Measurements from ENCODE around the gene UNC13B. TPM values are rescaled to one million over a fixed set of nuclear protein-coding genes. Genes with fewer than 3 reads are reported as not detected.

The UNC13B gene
- total RNA-seq, 1 donor from 2014 or later = 24.5 TPM

- Mint-ChIP-seq H3K27ac (ENCODE audit: unreplicated experiment) (no peak overlapping the region), H3K36me3 (ENCODE audit: unreplicated experiment) (peaks cover 3% of the 10 kb centered on the region), H3K4me1 (ENCODE audit: unreplicated experiment) (peaks cover 6% of the 10 kb centered on the region), H3K9me3 (ENCODE audit: unreplicated experiment) (no peaks in the 10 kb centered on the region), H3K4me3 (ENCODE audit: unreplicated experiment) (no peak overlapping the region), H3K27me3 (ENCODE audit: unreplicated experiment) (no peaks in the 10 kb centered on the region)
- no peak for TF ChIP-seq CTCF (IDR thresholded peaks at IDR 0.05)
- DNase-seq (ENCODE audit: extremely low spot score, unreplicated experiment) = no peak
Measured at GRCh38 chr9:35364817-35365585, 203.2 kb downstream of the UNC13B start.

GRCh38 chr9:35366627-35367026, 204.8 kb downstream of the UNC13B start:
- Mint-ChIP-seq H3K27me3 (ENCODE audit: unreplicated experiment) (no peaks in the 10 kb centered on the region), H3K4me1 (ENCODE audit: unreplicated experiment) (peaks cover 6% of the 10 kb centered on the region), H3K9me3 (ENCODE audit: unreplicated experiment) (no peaks in the 10 kb centered on the region), H3K4me3 (ENCODE audit: unreplicated experiment) (no peak overlapping the region), H3K27ac (ENCODE audit: unreplicated experiment) (no peak overlapping the region), H3K36me3 (ENCODE audit: unreplicated experiment) (peaks cover 11% of the 10 kb centered on the region)
- DNase-seq (ENCODE audit: extremely low spot score, unreplicated experiment) = no peak
- TF ChIP-seq CTCF (IDR thresholded peaks at IDR 0.05) = no peak

DNA sequence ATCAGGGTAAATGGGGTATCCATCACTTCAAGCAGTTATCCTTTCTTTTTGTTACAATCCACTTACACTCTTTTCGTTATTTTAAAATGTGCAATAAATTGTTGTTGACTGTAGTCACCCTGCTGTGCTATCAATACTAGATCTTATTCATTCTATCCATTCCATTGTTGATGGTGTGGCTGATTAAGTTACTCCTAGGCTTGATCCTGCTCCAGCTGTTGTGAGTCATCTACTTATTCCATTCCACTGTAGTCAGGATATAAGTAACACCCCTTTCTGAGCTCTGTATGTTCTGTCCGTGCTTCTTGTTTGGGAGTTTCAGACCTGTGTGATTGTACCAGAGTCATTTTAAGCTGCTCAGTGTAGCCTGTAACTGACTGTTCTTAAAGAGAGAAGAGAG, 205.6 kb downstream of the UNC13B start:
- H3K4me3 Mint-ChIP-seq (ENCODE audit: unreplicated experiment) = no peak overlapping the region
- H3K36me3 Mint-ChIP-seq (ENCODE audit: unreplicated experiment) = peaks cover 11% of the 10 kb centered on the region
- H3K27me3 Mint-ChIP-seq (ENCODE audit: unreplicated experiment) = no peaks in the 10 kb centered on the region
- H3K27ac Mint-ChIP-seq (ENCODE audit: unreplicated experiment) = no peak overlapping the region
- DNase-seq (ENCODE audit: extremely low spot score, unreplicated experiment) = no peak
- no peaks in the 10 kb centered on the region for H3K9me3 Mint-ChIP-seq (ENCODE audit: unreplicated experiment)
- no peak for TF ChIP-seq CTCF (IDR thresholded peaks at IDR 0.05)
- peaks cover 6% of the 10 kb centered on the region for H3K4me1 Mint-ChIP-seq (ENCODE audit: unreplicated experiment)

GRCh38 chr9:35370241-35370640, 208.4 kb downstream of the UNC13B start:
- Mint-ChIP-seq H3K4me1 (ENCODE audit: unreplicated experiment) (peaks cover 6% of the 10 kb centered on the region), H3K36me3 (ENCODE audit: unreplicated experiment) (peaks cover 11% of the 10 kb centered on the region), H3K27me3 (ENCODE audit: unreplicated experiment) (no peaks in the 10 kb centered on the region), H3K27ac (ENCODE audit: unreplicated experiment) (no peak overlapping the region), H3K9me3 (ENCODE audit: unreplicated experiment) (no peaks in the 10 kb centered on the region), H3K4me3 (ENCODE audit: unreplicated experiment) (no peak overlapping the region)
- TF ChIP-seq CTCF (IDR thresholded peaks at IDR 0.05) = no peak
- DNase-seq (ENCODE audit: extremely low spot score, unreplicated experiment) = no peak

- DNase-seq (ENCODE audit: extremely low spot score, unreplicated experiment) = no peak
- Mint-ChIP-seq H3K4me1 (ENCODE audit: unreplicated experiment) (no peaks in the 10 kb centered on the region), H3K27ac (ENCODE audit: unreplicated experiment) (no peak overlapping the region), H3K27me3 (ENCODE audit: unreplicated experiment) (no peaks in the 10 kb centered on the region), H3K36me3 (ENCODE audit: unreplicated experiment) (peaks cover 13% of the 10 kb centered on the region), H3K4me3 (ENCODE audit: unreplicated experiment) (no peak overlapping the region), H3K9me3 (ENCODE audit: unreplicated experiment) (no peaks in the 10 kb centered on the region)
- no peak for TF ChIP-seq CTCF (IDR thresholded peaks at IDR 0.05)
Measured at GRCh38 chr9:35374436-35374835, 212.6 kb downstream of the UNC13B start.
